Activated T-cell treated with anti-CD3 and anti-CD28 coated beads for 4 hours (primary cell): ENCODE results near the gene FREY1.
"Not testable (repeated sequence)": the region's sequence is repeated elsewhere in the genome, so short reads cannot be mapped to it uniquely, and the experiment has no call there.

Experiments
- DNase-seq: peaks from one replicate; pipeline ENCODE4 v3.0.0-alpha.2; 2020

FREY1 gene

DNA sequence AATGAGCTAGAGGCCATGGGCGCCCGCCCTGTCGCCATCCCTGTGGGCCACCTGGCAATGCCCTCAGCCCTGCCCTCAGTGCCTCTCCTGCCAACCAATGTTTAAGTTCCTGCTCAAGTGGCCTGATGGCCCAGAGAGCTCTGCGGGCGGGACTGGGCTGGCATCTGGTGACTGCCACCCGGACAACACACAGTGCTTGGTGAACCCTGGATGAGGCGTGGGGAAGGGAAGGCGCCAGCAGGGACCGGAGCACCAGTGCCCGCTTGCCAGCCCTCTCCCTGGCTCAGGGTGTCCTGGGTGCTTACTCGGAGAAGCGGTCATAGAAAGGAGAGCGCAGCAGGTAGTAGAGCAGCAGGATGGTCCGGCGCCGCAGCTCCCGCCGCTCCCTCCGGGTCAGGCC is 6.4 kb upstream of the FREY1 start:
- DNase-seq = no peak

DNA sequence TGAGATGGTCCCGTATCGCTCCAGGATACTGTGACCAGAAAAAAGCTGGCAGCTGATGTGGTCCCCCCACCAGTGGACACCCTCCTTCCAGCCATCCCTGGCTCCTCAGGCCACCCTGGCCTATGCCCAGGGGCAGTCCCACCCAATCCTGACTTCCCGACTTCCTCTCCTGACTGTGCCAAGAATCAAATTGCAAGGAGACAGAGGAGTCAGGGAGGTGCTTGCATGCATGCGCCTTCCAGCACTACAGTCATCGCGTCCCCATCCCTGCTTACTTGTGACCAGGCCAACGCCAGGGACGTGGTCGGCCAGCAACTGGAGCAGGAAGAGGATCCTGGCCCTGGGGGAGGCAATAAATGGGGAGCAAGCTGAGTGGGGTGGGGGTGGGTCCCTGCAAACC is 3.6 kb upstream of the FREY1 start:
- no peak for DNase-seq

DNA sequence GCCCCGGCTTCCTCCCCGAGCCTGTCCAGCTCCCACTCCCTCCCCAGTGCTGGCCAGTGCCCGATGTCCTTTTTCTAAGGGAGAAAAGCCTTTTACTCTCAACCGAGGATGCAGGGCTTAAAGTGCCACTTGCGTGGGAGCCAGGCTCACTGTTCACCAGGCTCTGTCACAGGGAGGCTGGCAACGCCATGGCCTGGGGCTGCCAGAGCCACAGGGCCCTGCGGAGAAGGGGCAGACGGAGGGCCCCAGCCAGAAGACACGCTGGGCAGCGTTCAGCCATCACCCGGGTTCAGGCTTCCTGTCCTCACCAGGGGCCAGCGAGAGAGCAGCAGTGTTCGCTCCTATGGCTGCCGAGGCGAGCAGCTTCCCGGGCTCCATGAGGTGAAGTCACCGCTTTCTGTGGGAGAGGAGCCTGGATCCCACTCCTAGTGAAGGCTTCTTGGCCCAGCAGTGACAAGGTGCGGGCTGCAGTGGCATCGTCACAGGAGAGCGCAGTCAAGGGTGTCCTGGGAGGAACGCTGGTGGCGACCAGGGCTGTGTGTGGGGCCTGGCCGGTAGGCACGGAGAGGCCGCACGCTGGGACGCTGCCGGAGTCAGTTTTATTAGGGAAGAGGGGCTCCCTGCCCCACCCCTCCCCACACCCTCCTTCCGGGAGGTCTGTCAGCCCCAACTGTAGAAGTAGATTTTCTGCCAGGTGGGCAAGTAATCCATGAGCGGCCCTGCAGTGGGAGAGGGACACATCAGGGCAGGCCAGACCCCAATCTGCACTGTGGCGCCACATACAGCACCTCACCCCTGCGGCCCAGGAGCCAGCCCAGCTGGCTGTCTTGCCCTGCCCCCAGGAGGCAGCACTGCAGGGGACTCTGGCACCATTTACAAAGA is 2.8 kb upstream of the FREY1 start:
- DNase-seq = no peak

DNA sequence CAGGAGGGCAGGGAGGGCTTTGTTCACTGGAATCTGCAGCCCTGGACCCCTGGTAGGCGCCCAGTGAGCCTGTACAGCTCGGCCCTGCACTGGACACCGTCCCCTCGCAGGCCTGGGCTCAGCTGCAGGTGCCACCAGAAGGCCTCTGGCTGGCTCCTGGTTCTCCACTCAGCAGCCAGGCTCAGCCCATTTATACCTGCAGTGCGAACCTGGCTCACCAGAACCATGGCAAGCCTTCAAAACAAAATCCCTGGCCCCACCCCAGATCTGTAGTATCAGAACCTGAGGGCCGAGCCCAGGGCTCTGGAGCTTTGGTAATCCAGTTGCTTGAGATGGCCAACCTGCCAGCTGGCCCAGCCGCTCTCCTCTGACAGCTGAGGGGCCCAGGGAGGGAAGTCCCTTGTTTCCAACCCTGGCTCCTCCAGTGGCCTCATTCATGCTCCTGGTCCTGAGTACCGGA is 870 bp upstream of the FREY1 start:
- no peak for DNase-seq

DNA sequence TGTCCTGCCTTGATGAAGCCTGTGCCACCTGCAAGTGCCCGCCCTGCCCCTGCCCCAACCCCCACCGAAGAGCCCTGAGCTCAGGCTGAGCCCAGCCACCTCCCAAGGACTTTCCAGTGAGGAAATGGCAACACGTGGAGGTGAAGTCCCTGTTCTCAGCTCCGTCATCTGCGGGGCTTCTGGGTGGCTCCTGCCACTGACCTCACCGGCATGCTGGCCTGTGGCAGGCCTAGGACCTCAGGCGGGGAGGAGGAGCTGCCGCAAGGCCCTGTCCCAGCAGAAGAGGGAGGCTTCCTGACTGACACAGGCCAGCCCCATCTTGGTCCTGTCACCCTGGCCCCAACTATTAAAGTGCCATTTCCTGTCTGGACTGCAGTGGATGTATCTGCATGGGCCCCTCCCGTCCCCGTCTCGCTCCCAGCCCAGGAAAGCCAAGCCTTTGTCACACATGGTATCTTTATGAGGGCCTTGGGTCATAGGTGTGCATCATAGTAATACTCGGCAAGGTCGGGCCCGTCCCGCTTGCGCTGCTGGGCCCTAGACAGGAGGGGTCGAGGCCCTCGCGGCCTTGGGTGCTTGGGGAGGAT is 882 bp downstream of the FREY1 start:
- DNase-seq = no peak

DNA sequence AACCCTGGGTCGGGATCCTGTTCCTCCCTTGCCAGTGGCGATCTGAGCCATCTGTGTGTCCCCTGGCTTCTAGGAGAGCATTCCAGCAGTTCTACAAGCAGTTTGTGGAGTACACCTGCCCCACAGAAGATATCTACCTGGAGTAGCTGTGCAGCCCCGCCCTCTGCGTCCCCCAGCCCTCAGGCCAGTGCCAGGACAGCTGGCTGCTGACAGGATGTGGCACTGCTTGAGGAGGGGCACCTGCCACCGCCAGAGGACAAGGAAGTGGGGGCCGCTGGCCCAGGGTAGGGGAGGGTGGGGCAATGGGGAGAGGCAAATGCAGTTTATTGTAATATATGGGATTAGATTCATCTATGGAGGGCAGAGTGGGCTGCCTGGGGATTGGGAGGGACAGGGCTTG is 1.5 kb downstream of the FREY1 start:
- not testable (repeated sequence) for DNase-seq

DNA sequence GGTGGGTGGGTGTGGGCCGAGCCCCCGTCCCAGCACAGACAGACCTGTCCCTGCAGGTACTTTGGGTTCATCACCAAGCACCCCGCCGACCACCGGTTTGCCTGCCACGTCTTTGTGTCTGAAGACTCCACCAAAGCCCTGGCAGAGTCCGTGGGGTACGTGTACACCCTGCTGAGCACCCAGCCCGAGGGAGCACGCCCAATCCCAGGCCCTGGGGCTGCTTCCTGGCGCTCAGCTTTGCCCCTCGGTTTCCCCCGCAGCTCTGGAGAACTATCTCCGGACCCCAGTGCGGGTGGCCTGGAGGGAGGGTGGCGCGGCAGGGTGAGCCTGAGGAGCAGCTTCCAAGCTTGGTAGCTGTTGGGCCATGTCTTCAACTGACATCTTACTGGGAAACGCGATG is 2.0 kb downstream of the FREY1 start:
- no peak for DNase-seq

DNA sequence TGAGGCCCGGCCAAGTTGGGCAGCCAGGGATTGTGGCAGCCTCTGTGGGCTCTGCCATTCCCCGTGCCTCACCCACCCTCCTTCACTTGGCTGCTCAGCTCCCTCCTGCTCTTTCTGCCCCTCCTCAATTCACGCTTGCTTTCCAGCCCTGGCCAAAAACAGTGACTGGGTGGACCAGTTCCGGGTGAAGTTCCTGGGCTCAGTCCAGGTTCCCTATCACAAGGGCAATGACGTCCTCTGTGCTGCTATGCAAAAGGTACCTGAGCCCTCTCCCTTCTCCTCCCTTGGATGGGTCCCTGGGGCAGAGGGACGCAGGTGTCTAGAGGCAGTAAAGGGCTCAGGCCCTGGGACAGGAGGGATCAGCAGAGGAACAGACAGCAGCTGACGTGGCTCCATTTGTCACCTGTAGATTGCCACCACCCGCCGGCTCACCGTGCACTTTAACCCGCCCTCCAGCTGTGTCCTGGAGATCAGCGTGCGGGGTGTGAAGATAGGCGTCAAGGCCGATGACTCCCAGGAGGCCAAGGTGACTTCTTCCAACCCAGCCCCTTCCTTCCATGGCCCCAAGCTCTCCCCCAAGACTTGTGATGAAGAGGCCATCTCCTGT is 2.7 kb downstream of the FREY1 start:
- DNase-seq = no peak

DNA sequence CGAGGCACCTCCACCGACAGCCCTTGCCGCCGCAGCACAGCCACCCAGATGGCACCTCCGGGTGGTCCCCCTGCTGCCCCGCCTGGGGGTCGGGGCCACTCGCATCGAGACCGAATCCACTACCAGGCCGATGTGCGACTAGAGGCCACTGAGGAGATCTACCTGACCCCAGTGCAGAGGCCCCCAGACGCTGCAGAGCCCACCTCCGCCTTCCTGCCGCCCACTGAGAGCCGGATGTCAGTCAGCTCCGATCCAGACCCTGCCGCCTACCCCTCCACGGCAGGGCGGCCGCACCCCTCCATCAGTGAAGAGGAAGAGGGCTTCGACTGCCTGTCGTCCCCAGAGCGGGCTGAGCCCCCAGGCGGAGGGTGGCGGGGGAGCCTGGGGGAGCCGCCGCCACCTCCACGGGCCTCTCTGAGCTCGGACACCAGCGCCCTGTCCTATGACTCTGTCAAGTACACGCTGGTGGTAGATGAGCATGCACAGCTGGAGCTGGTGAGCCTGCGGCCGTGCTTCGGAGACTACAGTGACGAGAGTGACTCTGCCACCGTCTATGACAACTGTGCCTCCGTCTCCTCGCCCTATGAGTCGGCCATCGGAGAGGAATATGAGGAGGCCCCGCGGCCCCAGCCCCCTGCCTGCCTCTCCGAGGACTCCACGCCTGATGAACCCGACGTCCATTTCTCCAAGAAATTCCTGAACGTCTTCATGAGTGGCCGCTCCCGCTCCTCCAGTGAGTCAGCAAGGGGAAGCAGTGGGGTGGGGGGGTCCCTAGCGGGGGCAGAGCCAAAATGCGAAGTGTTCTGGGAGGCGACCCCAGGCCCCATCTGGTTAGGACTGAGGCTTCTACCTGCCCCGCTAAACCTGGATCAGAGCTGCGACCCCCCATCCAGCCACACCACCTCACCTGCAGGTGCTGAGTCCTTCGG is 4.4 kb downstream of the FREY1 start:
- DNase-seq = no peak

DNA sequence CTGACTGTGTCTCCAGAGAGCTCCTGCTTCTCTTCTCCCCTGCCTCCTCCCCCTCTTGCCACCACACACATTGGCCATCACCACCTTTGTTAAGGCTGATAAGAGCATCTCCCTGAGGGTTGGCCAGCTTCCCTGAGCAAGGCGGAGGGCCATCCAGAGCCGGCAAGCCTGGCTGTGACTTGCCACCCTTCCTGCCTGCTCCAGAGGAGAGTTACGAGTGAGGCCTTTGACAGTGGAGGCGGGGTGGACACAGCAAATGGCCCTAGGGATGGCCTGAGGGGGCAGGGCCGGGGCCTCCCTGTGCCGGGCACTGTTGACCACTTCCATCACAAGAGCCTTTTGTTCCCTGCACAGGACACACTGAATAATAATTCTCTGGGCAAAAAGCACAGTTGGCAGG is 5.4 kb downstream of the FREY1 start:
- DNase-seq = no peak

DNA sequence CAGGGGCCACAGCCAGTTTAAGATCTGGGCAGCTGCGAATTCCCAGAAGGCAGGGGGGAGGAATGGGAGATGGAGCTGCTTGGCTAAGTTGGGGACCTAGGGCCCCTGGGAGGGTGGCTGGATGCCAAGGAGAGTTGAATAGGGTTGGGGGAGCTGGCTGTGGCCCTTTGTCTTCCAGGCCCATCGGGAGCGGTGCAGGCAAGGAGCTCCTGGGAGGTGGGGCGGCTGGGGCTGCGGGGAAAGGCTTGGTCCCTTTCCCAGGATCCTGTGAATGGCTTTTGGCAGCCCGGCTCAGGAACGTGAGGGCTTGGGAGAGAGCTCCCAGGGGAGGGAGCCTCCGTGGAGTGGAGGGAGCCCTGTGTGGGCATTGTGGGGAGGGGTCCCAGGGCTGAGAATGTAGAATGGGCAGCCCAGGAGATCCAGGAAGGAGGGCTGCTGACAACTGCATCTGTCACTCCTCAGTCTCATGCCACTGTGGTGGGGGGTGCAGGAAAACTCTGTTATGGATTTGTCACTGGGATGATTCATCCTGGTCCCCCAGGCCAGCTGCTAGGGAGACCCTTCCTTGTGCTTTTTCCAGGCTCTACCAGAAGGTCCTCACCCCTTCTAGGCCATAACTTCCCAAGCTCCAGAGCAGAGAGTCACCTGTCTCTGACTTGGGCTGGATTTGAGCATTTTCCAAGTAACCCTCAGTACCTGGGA is 6.0 kb downstream of the FREY1 start:
- no peak for DNase-seq

DNA sequence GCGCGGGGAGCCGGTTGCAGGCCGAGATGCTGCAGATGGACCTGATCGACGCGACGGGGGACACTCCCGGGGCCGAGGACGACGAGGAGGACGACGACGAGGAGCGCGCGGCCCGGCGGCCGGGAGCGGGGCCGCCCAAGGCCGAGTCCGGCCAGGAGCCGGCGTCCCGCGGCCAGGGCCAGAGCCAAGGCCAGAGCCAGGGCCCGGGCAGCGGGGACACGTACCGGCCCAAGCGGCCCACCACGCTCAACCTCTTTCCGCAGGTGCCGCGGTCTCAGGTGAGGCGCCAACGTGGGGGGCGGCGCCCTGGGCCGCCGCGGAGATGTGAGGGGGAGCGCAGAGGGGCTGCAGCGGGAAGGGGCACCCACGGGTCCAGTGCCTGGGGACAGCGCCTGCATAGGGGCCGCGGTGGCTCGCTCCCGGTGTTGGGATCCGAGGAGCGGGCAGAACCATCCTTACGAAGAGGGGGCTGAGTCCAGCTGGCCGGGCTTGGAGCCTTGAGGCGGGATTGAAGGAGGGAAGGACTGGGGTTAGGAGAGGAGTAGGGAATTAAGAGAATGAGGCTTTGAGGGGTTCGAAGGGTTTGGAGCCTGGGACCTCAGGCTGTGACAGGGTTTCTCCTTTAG is 6.8 kb downstream of the FREY1 start:
- DNase-seq = not testable (repeated sequence)

DNA sequence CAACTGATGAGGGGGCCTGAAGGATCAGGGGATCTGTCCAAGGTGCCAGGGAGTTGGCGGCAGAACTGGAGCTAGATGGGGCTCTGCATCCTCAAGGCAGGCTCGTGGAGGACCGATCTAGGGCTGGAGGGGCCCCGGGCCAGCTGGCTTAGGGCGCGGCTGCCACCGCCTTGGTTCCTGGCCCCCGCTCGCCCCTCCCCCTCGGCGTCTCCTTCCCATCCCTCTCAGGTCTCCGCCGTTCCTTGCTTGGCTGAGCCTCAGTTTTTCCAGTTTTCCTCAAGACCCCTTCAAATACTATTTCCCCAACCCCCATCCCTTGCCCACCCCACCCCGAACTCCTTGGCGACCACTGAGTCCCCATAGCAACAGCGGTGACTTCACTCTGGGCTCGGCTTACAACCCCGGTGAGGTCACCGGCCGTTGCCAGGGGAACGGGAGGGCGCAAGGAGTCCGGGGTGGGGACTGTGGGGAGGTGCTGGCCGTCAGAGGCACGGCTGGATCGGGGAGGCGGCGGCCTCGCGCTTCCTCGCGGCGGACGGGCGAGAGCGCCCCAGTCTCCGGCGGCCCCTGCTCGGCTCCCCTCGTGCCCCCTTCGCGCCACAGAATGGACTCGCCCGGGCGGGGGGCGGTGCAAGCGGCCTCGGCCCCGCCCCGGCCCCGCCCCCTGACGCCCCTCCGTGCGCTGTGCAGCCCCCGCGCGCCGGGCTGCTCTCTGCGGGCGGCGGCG is 7.5 kb downstream of the FREY1 start:
- DNase-seq = peak; percentile 42

DNA sequence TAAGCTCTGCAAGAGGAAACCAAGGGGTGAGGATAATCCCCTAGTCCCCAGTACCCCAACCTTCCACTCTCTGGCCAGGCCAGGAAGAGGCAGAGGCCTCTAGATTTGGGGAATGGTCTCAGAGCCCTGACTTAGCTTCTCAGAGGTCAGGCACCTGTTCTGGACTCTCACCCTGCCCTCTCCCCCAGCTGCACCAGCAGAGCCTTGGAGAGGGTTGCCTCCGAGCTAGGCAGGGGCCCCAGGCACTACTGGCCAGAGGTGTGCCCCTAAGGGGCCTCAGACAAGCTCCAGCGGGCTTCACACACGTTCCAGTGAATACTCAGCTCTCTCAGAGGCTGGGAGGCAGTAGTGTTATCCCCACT is 8.0 kb downstream of the FREY1 start:
- DNase-seq = no peak

DNA sequence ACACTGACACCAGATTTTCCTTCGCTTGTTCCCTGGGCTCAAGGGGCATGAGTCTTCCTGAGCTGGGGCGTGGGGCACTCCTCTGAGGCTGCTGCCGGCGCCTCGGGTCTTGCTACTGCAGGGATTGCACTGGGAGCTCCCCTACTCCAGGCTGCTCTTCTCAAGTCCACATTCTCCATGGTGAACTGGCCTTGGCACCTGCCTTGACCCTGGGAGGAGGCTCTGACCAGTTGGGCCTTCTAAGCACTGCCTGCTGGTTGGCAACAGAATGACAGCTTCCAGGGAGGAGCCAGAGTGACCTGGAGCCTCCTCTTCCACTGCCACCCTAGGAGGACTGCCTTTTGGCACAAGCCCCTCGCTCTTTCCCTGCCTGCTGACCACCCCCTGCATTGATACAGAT is 9.5 kb downstream of the FREY1 start:
- DNase-seq = no peak

DNA sequence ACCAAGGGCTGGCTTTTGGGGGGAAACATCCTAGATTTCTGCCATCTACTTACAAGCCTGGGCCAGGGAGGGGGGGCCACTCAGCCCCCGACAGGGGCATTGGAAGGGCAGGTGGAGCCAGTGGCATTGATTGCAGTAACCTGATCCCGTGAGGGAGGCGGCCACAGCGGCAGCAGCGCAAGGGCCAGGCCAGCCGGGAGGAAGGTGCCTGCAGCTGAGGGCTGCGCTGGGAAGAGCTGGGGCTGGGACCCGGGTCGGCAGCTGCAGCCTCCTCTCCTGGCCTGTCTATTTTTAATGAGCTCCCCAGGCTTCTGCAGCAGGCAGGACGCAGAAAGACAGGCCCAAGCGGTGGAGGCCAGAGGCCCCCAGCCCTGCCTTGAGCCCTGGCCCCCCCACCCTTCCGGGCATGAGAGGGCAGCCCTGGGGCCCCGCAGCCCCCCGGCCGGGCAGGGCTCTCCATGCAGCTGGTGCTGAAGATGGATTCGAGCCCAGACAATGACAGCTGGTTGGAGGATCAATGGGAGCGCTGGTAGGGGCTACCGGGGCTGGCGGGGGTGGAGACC is 10.6 kb downstream of the FREY1 start:
- no peak for DNase-seq

DNA sequence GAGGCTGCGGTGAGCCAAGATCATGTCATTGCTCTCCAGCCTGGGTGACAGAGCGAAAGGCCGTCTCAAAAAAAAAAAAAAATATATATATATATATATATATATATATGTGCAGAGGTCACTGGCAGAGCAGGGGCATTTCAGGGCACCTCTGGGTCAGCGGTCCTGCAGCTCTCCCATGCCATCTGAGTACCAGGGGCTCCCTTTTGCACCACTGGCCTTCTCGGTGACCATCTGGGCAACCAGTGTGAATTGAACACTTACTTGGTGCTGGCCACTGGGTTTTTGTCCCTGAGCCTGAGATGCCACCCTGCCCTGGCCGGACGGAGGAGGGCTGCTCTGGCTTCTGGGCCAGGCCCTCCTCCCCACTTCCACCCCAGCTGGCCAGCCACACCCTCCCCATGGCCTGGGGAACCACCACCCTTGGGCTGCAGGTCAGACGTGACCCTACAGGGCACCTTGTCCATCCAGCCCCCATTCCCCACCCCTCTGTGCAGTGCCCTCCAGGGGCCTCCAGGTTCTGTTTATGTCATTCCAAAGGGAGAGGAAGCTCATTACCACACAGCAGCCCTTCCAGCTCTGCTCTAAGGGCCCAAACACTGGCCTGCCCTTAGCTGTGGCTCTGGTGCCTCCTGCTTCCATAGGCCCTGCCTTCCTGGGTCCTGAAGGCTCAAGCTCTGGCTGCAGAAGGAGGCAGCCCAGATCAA is 11.4 kb downstream of the FREY1 start:
- DNase-seq = no peak

DNA sequence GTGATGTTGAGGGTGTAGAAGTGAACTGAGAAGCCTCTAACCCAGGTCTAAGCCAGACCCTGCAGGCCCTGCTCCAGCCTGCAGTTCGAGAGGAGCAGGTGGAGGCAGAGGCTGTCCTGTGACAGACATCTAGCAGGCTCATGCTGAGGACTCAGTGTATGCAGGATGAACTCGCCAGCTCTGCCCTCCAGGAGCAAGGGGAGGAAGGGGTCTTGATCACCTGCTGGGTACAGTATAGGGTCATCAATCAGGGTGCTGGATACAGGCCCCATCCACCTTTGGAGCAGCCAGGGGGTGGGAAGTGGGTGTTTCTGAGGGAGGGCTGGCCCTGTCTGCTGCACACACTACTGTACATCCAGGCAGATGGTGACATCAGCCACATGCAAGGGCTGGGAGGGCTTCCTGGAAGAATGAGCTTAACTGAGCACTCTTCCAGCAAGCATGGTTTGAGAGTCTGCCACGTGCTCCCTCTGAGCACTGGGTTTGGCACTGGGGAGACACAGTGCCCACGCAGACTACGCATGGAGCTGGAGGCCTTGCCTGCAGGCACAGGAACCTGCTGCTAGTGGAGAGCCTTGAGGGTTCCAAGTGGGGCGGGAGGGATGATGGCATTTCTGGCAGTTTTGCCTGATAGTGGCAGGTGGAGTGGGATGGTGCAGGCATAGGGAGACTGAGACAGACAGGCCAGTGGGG is 12.4 kb downstream of the FREY1 start:
- no peak for DNase-seq

DNA sequence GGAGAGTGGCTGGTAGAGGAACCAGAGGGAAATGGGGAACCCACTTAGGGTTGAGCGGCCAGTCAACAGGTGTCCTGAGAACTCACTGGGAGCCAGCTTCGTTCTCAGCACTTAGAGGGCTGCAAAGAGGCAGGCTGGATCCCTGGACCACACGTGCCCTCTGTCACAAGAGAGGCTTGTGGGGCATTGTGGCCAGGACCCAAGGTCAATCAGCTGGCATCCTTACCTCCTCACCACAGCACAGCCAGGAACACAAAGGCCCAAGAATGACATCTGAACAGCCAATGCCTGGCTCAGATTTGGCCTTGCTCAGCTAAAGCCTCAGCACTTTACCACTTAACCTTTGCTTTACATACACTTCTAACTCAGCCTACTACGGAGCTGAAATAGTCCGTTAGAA is 14.2 kb downstream of the FREY1 start:
- no peak for DNase-seq
